Thymus (tissue), 11 donors: ENCODE results near the gene DNM1. TPM values are rescaled to one million over a fixed set of nuclear protein-coding genes. Genes with fewer than 3 reads are reported as not detected.

Experiments
- DNase-seq, 9 donors: peaks; one replicate each; pipeline ENCODE4 v3.0.0-alpha.2; 2013; ENCODE audit warnings: low spot score in 9 of 9, low read depth in 6 of 9, missing footprints in 1 of 9
- H3K27ac ChIP-seq, 2 donors: one replicate each; pipeline ENCODE4 v1.5.1; 2013; ENCODE audit warnings: control low read depth in 1 of 2, low read depth in 1 of 2, low read length in 1 of 2, mild to moderate bottlenecking in 1 of 2, moderate library complexity in 1 of 2
- H3K27me3 ChIP-seq, 2 donors: one replicate each; pipeline ENCODE4 v1.5.1; 2013; ENCODE audit warnings: low read length in 1 of 2; ENCODE audit not compliant: control insufficient read depth in 2 of 2, insufficient read depth in 1 of 2
- H3K36me3 ChIP-seq, 2 donors: one replicate each; pipeline ENCODE4 v1.5.1; 2013; ENCODE audit warnings: low read length in 1 of 2, mild to moderate bottlenecking in 1 of 2, moderate library complexity in 1 of 2; ENCODE audit not compliant: control insufficient read depth in 2 of 2, insufficient read depth in 2 of 2
- H3K4me1 ChIP-seq, 2 donors: one replicate each; pipeline ENCODE4 v1.5.1; 2013; ENCODE audit warnings: low read length in 2 of 2; ENCODE audit not compliant: control insufficient read depth in 2 of 2, insufficient read depth in 2 of 2
- H3K4me3 ChIP-seq, 2 donors: one replicate each; pipeline ENCODE4 v1.5.1; 2013; ENCODE audit warnings: low read length in 2 of 2, control low read depth in 1 of 2, mild to moderate bottlenecking in 1 of 2
- H3K9me3 ChIP-seq, 2 donors: one replicate each; pipeline ENCODE4 v1.5.1; 2013; ENCODE audit warnings: low read length in 1 of 2, mild to moderate bottlenecking in 1 of 2; ENCODE audit not compliant: control insufficient read depth in 2 of 2, insufficient read depth in 1 of 2
- WGBS: extraction: QIAGEN DNeasy Blood & Tissue Kit; methylation state at CpG from one replicate; pipeline ENCODE4 v1.1.7; 2013; 5-methylcytosine and 5-hydroxymethylcytosine counted together
- polyA plus RNA-seq: library from polyadenylated mRNA; stranded (reverse); fragments of 200-250 nt; gene quantifications from one replicate; pipeline ENCODE4 v1.2.3, GENCODE V29; 2013
- total RNA-seq: library from RNA; stranded (reverse); fragments of 120-200 nt; gene quantifications from one replicate; pipeline ENCODE4 v1.2.4, GENCODE V29; 2013
- donor health status: healthy.

Gene DNM1
- total and polyA plus RNA-seq, 2 donors: 0.94 to 4.5 TPM

- Histone ChIP-seq H3K9me3 (no peaks in the 10 kb centered on the region), H3K36me3 (peaks cover 0 to 3% of the 10 kb centered on the region in 2 donors), H3K27ac (no peak overlapping the region), H3K4me3 (peak overlapping the region in 1 of 2 donors; percentile 46), H3K4me1 (peaks cover 11 to 23% of the 10 kb centered on the region in 2 donors), H3K27me3 (peaks cover 7 to 34% of the 10 kb centered on the region in 2 donors)
- 34% methylated on average over 43 of the region's 43 CpGs for WGBS
- no peak for DNase-seq
These were observed 47.9 kb downstream of the DNM1 start for GRCh38 chr9:128250839-128251731.

GRCh38 chr9:128251732-128252100 lies 48.5 kb downstream of the DNM1 start:
- Histone ChIP-seq H3K36me3 (peaks cover under 1 to 3% of the 10 kb centered on the region in 2 donors), H3K4me1 (peaks cover 11 to 19% of the 10 kb centered on the region in 2 donors), H3K27me3 (peaks cover 7 to 31% of the 10 kb centered on the region in 2 donors), H3K27ac (no peak overlapping the region), H3K9me3 (no peaks in the 10 kb centered on the region), H3K4me3 (no peak overlapping the region)
- no peak for DNase-seq
- 98% methylated on average over 3 of the region's 3 CpGs for WGBS

- H3K27me3 ChIP-seq: peaks cover 7 to 29% of the 10 kb centered on the region in 2 donors
- peaks cover 11 to 19% of the 10 kb centered on the region in 2 donors for H3K4me1 ChIP-seq
- no peaks in the 10 kb centered on the region for H3K9me3 ChIP-seq
- peaks cover 9 to 11% of the 10 kb centered on the region in 2 donors for H3K36me3 ChIP-seq
- H3K27ac ChIP-seq: no peak overlapping the region
- no peak overlapping the region for H3K4me3 ChIP-seq
- DNase-seq: no peak
- 96% methylated on average over 25 of the region's 25 CpGs for WGBS
These were observed 49.3 kb downstream of the DNM1 start for GRCh38 chr9:128252317-128253139.

GRCh38 chr9:128253140-128253990 lies 50.2 kb downstream of the DNM1 start:
- WGBS: 88% methylated on average over 31 of the region's 31 CpGs
- H3K36me3 ChIP-seq: peaks cover 17 to 19% of the 10 kb centered on the region in 2 donors

GRCh38 chr9:128253991-128254346 lies 50.8 kb downstream of the DNM1 start:
- Histone ChIP-seq H3K9me3 (no peaks in the 10 kb centered on the region), H3K27me3 (peaks cover 4 to 29% of the 10 kb centered on the region in 2 donors), H3K36me3 (peaks cover 23 to 25% of the 10 kb centered on the region in 2 donors), H3K27ac (no peak overlapping the region), H3K4me1 (peaks cover 11 to 19% of the 10 kb centered on the region in 2 donors), H3K4me3 (no peak overlapping the region)
- DNase-seq: no peak
- WGBS: 97% methylated on average over 7 of the region's 7 CpGs

More at GRCh38 chr9:128253140-128253990, 50.2 kb downstream of the DNM1 start:
- no peak overlapping the region for H3K27ac ChIP-seq
- no peak overlapping the region for H3K4me3 ChIP-seq
- no peaks in the 10 kb centered on the region for H3K9me3 ChIP-seq
- H3K4me1 ChIP-seq: peaks cover 11 to 19% of the 10 kb centered on the region in 2 donors
- H3K27me3 ChIP-seq: peaks cover 5 to 29% of the 10 kb centered on the region in 2 donors
- DNase-seq: peak in 2 of 9 donors; percentile 46 to 58

- no peak overlapping the region for H3K27ac ChIP-seq
- 94% methylated on average over 20 of the region's 20 CpGs for WGBS
- no peak overlapping the region for H3K4me3 ChIP-seq
- peaks cover 4 to 29% of the 10 kb centered on the region in 2 donors for H3K27me3 ChIP-seq
- DNase-seq: no peak
- H3K9me3 ChIP-seq: no peaks in the 10 kb centered on the region
- H3K4me1 ChIP-seq: peaks cover 11 to 19% of the 10 kb centered on the region in 2 donors
- peaks cover 26 to 29% of the 10 kb centered on the region in 2 donors for H3K36me3 ChIP-seq
These were observed 51.2 kb downstream of the DNM1 start for GRCh38 chr9:128254362-128254761.

GRCh38 chr9:128254855-128255759 lies 51.9 kb downstream of the DNM1 start:
- 84% methylated on average over 18 of the region's 18 CpGs for WGBS
- DNase-seq: peak in 2 of 9 donors; percentile 43 to 52
- Histone ChIP-seq H3K9me3 (no peaks in the 10 kb centered on the region), H3K4me3 (no peak overlapping the region), H3K27me3 (peaks cover 4 to 22% of the 10 kb centered on the region in 2 donors), H3K27ac (no peak overlapping the region), H3K4me1 (peaks cover 8 to 15% of the 10 kb centered on the region in 2 donors), H3K36me3 (peaks cover 33 to 34% of the 10 kb centered on the region in 2 donors)
